Spinal cord (tissue), 10 donors: ENCODE measurements around the gene AMD1. TPM values are rescaled to one million over a fixed set of nuclear protein-coding genes. Genes with fewer than 3 reads are reported as not detected.

ENCODE experiments used
- DNase-seq, 6 donors: peaks; one replicate each; pipeline versions ENCODE4 v3.0.0 to v3.0.0-alpha.2; 2013 to 2015; ENCODE audit warnings: low spot score in 6 of 6, low read depth in 4 of 6
- H3K27ac ChIP-seq: one replicate; pipeline ENCODE4 v1.5.1; 2013; ENCODE audit warnings: low read depth, low read length, control low read depth
- H3K27me3 ChIP-seq: one replicate; pipeline ENCODE4 v1.6.1; 2013; ENCODE audit warnings: low read length; ENCODE audit not compliant: control insufficient read depth, insufficient read depth
- H3K36me3 ChIP-seq: one replicate; pipeline ENCODE4 v1.6.1; 2013; ENCODE audit warnings: low read length; ENCODE audit not compliant: control insufficient read depth, insufficient read depth
- H3K4me1 ChIP-seq: one replicate; pipeline ENCODE4 v1.6.1; 2013; ENCODE audit warnings: low read length; ENCODE audit not compliant: control insufficient read depth, insufficient read depth
- H3K4me3 ChIP-seq: one replicate; pipeline ENCODE4 v1.5.1; 2013; ENCODE audit warnings: low read depth, low read length, control low read depth
- H3K9me3 ChIP-seq: one replicate; pipeline ENCODE4 v1.6.1; 2013; ENCODE audit warnings: low read length; ENCODE audit not compliant: control insufficient read depth, insufficient read depth
- WGBS: methylation state at CpG from one replicate; pipeline ENCODE4 v1.1.5; 2013; ENCODE audit warnings: missing lambda C conversion rate; ENCODE audit not compliant: insufficient coverage; 5-methylcytosine and 5-hydroxymethylcytosine counted together
- polyA plus RNA-seq, 2 donors: library from polyadenylated mRNA; unstranded; fragments of 120-200 nt; gene quantifications; one replicate each; pipeline ENCODE4 v1.2.1, GENCODE V29; 2013; ENCODE audit not compliant: insufficient read length in 2 of 2
- small RNA-seq: library from RNA; depleted of rRNA; stranded (forward); fragments of <200 nt; gene quantifications from one replicate; pipeline ENCODE3, GENCODE V24; 2014; ENCODE audit warnings: low replicate concordance
- total RNA-seq, 2 donors: library from RNA; depleted of rRNA in 1 of 2; stranded (reverse); fragments of 120-200 nt in 1 of 2; fragments of >200 nt in 1 of 2; gene quantifications; one replicate each; pipeline versions ENCODE4 v1.2.3 to v1.2.4, GENCODE V29; 2013 to 2014
- donor health status: healthy.

The AMD1 gene
- total and polyA plus RNA-seq, 4 donors = 62.1 to 108 (median 69.7) TPM

DNA sequence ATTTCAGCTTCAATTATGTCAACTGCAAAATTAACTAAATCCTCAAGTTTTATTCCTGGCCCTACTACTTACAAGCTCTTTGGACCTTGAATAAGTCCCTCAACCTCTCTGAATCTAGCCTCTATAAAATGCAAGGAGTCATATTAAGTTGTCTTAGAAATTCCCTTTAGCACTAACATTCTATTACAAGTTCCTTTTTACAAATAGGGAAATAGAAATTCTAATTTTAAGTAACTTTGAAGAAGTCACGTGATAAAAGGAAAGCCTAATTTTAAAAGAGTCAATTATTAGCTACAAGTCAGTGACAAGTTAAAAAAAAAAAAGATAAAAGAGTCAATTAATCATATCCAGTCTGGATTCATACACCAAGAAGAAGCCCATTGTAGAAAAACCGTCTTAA, 59.3 kb downstream of the AMD1 start:
- no peaks in the 10 kb centered on the region for H3K36me3 ChIP-seq
- H3K4me3 ChIP-seq = no peak overlapping the region
- no peaks in the 10 kb centered on the region for H3K27me3 ChIP-seq
- no peaks in the 10 kb centered on the region for H3K9me3 ChIP-seq
- H3K4me1 ChIP-seq = no peaks in the 10 kb centered on the region
- DNase-seq = no peak
- 33% methylated on average over 1 of the region's 2 CpGs for WGBS
- H3K27ac ChIP-seq = no peak overlapping the region

DNA sequence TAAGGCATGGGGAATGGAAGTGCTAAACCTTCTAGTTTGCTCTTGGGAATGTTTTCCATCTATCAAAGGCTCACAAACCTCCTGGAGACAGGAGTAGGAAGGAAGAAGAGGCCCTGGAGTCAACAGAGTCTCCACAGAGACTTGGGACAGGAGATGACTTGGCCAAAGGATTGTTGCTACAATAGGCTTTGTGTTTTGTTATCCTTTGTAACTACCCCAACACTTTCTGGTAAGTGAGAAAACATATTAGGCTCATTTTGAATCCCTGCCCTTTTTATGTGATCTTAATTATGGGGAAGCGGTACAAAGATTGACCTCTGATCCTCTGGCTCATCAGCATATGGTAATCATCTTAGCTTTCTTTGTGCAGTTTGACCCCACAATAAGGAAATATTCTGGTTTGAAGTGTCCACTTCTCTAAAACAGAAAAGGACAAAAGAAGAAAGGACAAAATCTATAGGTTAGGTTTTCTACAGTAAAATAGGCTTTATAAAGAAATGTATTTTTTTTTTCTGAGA, 59.9 kb downstream of the AMD1 start:
- no peak for DNase-seq
- H3K27me3 ChIP-seq = no peaks in the 10 kb centered on the region
- WGBS = no CpG with 5 or more reads among the region's 1 CpG
- no peak overlapping the region for H3K4me3 ChIP-seq
- H3K27ac ChIP-seq = no peak overlapping the region
- no peaks in the 10 kb centered on the region for H3K9me3 ChIP-seq
- no peaks in the 10 kb centered on the region for H3K36me3 ChIP-seq
- H3K4me1 ChIP-seq = no peaks in the 10 kb centered on the region

DNA sequence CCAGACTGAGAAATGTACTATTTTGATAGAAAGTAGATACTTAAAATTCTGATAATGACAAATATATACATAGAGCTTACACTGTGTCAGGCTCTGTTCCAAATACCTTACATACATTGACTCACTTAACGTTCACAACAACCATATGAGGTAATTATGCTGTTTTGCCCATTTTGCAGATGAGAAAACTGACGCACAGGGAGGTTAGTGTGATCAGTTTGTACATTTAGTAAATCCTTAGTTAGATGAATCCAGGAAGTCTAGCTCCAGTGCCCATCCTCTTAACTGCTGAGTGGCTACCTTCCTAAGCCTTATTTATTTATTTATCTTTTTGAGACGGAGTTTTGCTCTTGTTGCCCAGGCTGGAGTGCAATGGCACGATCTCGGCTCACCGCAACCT, 60.6 kb downstream of the AMD1 start:
- H3K9me3 ChIP-seq = no peaks in the 10 kb centered on the region
- no peak for DNase-seq
- H3K36me3 ChIP-seq = no peaks in the 10 kb centered on the region
- H3K27me3 ChIP-seq = no peaks in the 10 kb centered on the region
- H3K4me3 ChIP-seq = no peak overlapping the region
- no CpG with 5 or more reads among the region's 6 CpGs for WGBS
- H3K27ac ChIP-seq = no peak overlapping the region
- H3K4me1 ChIP-seq = no peaks in the 10 kb centered on the region

DNA sequence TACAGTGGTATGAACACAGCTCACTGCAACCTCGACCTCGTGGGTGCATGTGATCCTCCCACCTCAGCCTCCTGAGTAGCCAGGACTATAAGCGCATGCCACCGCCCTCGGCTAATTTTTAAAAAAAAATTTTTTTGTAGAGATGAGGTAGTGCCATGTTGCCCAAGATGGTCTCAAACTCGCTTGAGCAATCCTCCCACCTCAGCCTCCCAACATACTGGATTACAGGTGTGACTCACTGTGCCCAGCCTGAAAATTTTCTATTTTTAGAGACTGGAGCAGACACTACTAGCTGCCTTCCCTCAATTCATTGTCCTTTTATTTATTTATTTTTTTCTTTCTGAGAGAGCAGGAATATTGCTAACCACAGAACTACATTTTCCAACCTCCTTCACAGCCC, 63.6 kb downstream of the AMD1 start:
- 100% methylated on average over 2 of the region's 6 CpGs for WGBS
- Histone ChIP-seq H3K27ac (no peak overlapping the region), H3K36me3 (no peaks in the 10 kb centered on the region), H3K9me3 (no peaks in the 10 kb centered on the region), H3K27me3 (no peaks in the 10 kb centered on the region), H3K4me3 (no peak overlapping the region), H3K4me1 (no peaks in the 10 kb centered on the region)
- no peak for DNase-seq

DNA sequence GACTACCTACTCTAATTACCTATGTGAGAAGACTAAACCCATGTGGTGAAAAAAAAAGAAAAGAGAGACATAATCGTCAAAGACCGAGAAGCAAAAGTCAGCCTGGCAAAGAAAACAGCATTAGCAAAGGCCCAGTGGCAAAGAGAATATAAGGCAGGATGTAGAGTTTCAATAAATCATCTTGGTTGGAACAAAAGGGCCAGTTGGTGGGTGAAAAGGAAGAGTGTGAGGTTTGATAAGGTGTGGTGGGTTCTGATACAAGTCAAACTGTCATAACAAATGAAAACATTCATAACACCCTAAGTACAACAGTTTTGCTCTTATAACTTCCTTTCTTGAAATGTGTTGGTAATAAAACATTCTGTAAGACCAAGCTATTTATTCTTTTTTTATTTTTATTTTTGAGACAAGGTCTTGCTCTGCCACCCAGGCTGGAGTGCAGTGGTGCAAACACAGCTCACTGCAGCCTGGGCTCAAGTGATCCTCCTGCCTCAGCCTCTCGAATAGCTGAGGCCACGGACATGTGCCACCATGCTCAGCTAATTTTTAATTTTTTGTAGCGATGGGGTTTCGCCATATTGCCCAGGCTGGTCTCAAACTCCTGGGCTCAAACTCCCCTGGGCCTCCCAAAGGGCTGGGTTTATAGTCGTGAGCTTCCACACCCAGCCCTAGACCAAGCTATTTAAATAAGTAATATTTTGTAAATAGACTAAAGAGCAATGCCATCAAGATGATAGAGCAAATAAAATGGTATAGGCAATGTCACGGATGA, 65.0 kb downstream of the AMD1 start:
- no peaks in the 10 kb centered on the region for H3K9me3 ChIP-seq
- no peak for DNase-seq
- no peaks in the 10 kb centered on the region for H3K27me3 ChIP-seq
- no peak overlapping the region for H3K4me3 ChIP-seq
- WGBS = 88% methylated on average over 5 of the region's 8 CpGs
- no peak overlapping the region for H3K27ac ChIP-seq
- H3K36me3 ChIP-seq = no peaks in the 10 kb centered on the region
- no peaks in the 10 kb centered on the region for H3K4me1 ChIP-seq

DNA sequence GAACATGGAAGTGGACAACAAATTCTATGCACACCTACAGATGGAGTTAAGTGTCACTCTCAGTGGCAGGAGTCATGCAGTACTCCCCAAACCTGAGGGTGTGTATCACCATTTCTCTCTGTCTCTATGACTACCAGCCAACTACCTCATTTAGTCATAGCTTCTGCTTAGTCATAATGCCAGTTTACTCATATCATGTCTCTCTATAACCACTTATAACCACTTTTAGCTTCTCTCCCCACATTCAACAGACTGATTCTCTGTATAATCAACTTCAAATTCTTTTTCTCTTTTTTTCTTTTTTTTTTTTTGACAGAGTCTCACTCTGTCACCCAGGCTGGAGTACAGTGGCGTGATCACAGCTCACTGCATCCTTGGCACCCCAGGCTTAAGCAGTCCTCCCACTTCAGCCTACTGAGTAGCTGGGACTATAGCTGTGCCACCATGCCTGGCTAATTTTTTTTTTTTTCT, 70.1 kb downstream of the AMD1 start:
- H3K27me3 ChIP-seq = no peaks in the 10 kb centered on the region
- 86% methylated on average over 1 of the region's 1 CpG for WGBS
- no peak overlapping the region for H3K27ac ChIP-seq
- no peaks in the 10 kb centered on the region for H3K9me3 ChIP-seq
- DNase-seq = no peak
- H3K4me3 ChIP-seq = no peak overlapping the region
- H3K36me3 ChIP-seq = no peaks in the 10 kb centered on the region
- H3K4me1 ChIP-seq = no peaks in the 10 kb centered on the region

Small RNA genes lying within 50 kb of the gene (small RNA-seq; reads per million reads assigned to genes)
- gene RNU6-1115P (not detected), gene SNORA40C (not detected)

Other genes with a start within 250 kb of the AMD1 start
- gene CDK19, start 59.3 kb upstream of the AMD1 start, total RNA-seq = 10 to 100 TPM; 19.7 to 31.3 TPM
- 10 to 100 TPM; 28.3 to 39.6 TPM for gene CDK19, start 59.3 kb upstream of the AMD1 start, polyA plus RNA-seq
- 10 to 100 TPM; 37.9 to 71.6 TPM for gene GTF3C6, start 83.9 kb downstream of the AMD1 start, total RNA-seq
- gene GTF3C6, start 83.9 kb downstream of the AMD1 start, polyA plus RNA-seq = 100 to 1,000 TPM in 1 of 2 donors, 10 to 100 TPM in 1; 98.7 to 110 TPM
- gene RPF2, start 107.3 kb downstream of the AMD1 start, total RNA-seq = 10 to 100 TPM; 20.2 to 25.7 TPM
- 10 to 100 TPM; 20.1 to 21.8 TPM for gene RPF2, start 107.3 kb downstream of the AMD1 start, polyA plus RNA-seq
- gene SLC16A10, start 212.7 kb downstream of the AMD1 start, total RNA-seq = 10 to 100 TPM; 14.9 to 15.2 TPM
- 1 to 10 TPM; 3.4 to 4.8 TPM for gene SLC16A10, start 212.7 kb downstream of the AMD1 start, polyA plus RNA-seq